Activated CD8-positive, alpha-beta memory T cell treated with anti-CD3 and anti-CD28 coated beads for 36 hours (primary cell): Measurements from ENCODE around the gene BPTF. TPM values are rescaled to one million over a fixed set of nuclear protein-coding genes. Genes with fewer than 3 reads are reported as not detected.
"Not testable (repeated sequence)": the region's sequence is repeated elsewhere in the genome, so short reads cannot be mapped to it uniquely, and the experiment has no call there.

Experiments used
- CTCF ChIA-PET: fragments of 350-600 bp; sonication (Branson Sonifier 250); formaldehyde crosslinking; loops from one replicate; lab custom pipeline; 2021; ENCODE audit warnings: antibody characterized with exemption; lab: Charles Lee
- POLR2A ChIA-PET: fragments of 350-600 bp; sonication (Branson Sonifier 250); formaldehyde crosslinking; loops from one replicate; lab custom pipeline; 2021; ENCODE audit warnings: antibody characterized with exemption; lab: Charles Lee
- total RNA-seq, 2 experiments: library from RNA; stranded (reverse); gene quantifications; one replicate each; pipeline ENCODE4 v1.2.3, GENCODE V29; 2021

BPTF gene
- total RNA-seq, 2 experiments from 2014 or later = 74.2 to 78.7 TPM

GRCh38 chr17:67833134-67833533 is 7.8 kb downstream of the BPTF start:
- ChIA-PET CTCF (interaction anchor here (0.7 kb wide), 1 partner anchor 474 kb away, joined by 3 read pairs; no protein-coding TSS in a partner anchor), POLR2A (no interaction called here)

GRCh38 chr17:67833946-67834631 is 8.8 kb downstream of the BPTF start:
- POLR2A ChIA-PET = no interaction called here
- CTCF ChIA-PET = no interaction called here

- POLR2A ChIA-PET = no interaction called here
- CTCF ChIA-PET = no interaction called here
Observed at GRCh38 chr17:67834634-67835033, 9.3 kb downstream of the BPTF start.

- ChIA-PET POLR2A (no interaction called here), CTCF (no interaction called here)
Observed at GRCh38 chr17:67836205-67836987, 11.1 kb downstream of the BPTF start.

- POLR2A ChIA-PET = no interaction called here
- CTCF ChIA-PET = no interaction called here
Observed at GRCh38 chr17:67837965-67838364, 12.7 kb downstream of the BPTF start.

- POLR2A ChIA-PET = no interaction called here
- CTCF ChIA-PET = no interaction called here
Observed at GRCh38 chr17:67838538-67838937, 13.2 kb downstream of the BPTF start.

- ChIA-PET POLR2A (no interaction called here), CTCF (no interaction called here)
Observed at GRCh38 chr17:67841992-67842391, 16.7 kb downstream of the BPTF start.

GRCh38 chr17:67842648-67843047 is 17.3 kb downstream of the BPTF start:
- ChIA-PET POLR2A (no interaction called here), CTCF (interaction anchor here (0.6 kb wide), 1 partner anchor 1145 kb away, joined by 3 read pairs; no protein-coding TSS in a partner anchor)

GRCh38 chr17:67845374-67845773 is 20.1 kb downstream of the BPTF start:
- CTCF ChIA-PET = no interaction called here

GRCh38 chr17:67848189-67848588 is 22.9 kb downstream of the BPTF start:
- CTCF ChIA-PET, POLR2A ChIA-PET: not testable (repeated sequence)

More at GRCh38 chr17:67845374-67845773, 20.1 kb downstream of the BPTF start:
- POLR2A ChIA-PET = no interaction called here

- POLR2A ChIA-PET, CTCF ChIA-PET: not testable (repeated sequence)
Observed at GRCh38 chr17:67848846-67849245, 23.5 kb downstream of the BPTF start.

- POLR2A ChIA-PET = no interaction called here
- CTCF ChIA-PET = interaction anchor here (0.7 kb wide), 1 partner anchor 48 kb away, joined by 5 read pairs; no protein-coding TSS in a partner anchor
Observed at GRCh38 chr17:67850991-67851631, 25.8 kb downstream of the BPTF start.

GRCh38 chr17:67853703-67854102 is 28.4 kb downstream of the BPTF start:
- ChIA-PET POLR2A (no interaction called here), CTCF (no interaction called here)

- ChIA-PET POLR2A (no interaction called here), CTCF (no interaction called here)
Observed at GRCh38 chr17:67854378-67854777, 29.1 kb downstream of the BPTF start.

- ChIA-PET CTCF (no interaction called here), POLR2A (no interaction called here)
Observed at GRCh38 chr17:67855504-67856324, 30.4 kb downstream of the BPTF start.

- POLR2A ChIA-PET, CTCF ChIA-PET: not testable (repeated sequence)
Observed at GRCh38 chr17:67856402-67856801, 31.1 kb downstream of the BPTF start.

GRCh38 chr17:67862614-67863217 is 37.4 kb downstream of the BPTF start:
- CTCF ChIA-PET = interaction anchor here (1.0 to 1.9 kb wide), 3 partner anchors 19 to 74 kb away, joined by 3 to 4 read pairs (median 4); partner anchors contain the start of gene BPTF
- POLR2A ChIA-PET = no interaction called here

- ChIA-PET POLR2A (interaction anchor here (0.6 to 0.7 kb wide), 2 partner anchors 24 to 499 kb away, joined by 6 to 10 read pairs; no protein-coding TSS in a partner anchor), CTCF (interaction anchor here (1.9 kb wide), 1 partner anchor 73 kb away, joined by 4 read pairs; no protein-coding TSS in a partner anchor)
Observed at GRCh38 chr17:67863624-67864247, 38.4 kb downstream of the BPTF start.
